NCI-H345 treated with DMSO at 0.1 percent for 48 hours (cell line): ENCODE data around the gene ANKS4B.
A peak's percentile ranks its signal among the peaks of the same experiment; 100 is the strongest.
"Not testable (repeated sequence)": the region's sequence is repeated elsewhere in the genome, so short reads cannot be mapped to it uniquely, and the experiment has no call there.

Source experiments
- DNase-seq: peaks from one replicate; lab custom pipeline; 2025; ENCODE audit not compliant: unreplicated experiment; lab: John Stamatoyannopoulos, UW

ANKS4B gene

DNA sequence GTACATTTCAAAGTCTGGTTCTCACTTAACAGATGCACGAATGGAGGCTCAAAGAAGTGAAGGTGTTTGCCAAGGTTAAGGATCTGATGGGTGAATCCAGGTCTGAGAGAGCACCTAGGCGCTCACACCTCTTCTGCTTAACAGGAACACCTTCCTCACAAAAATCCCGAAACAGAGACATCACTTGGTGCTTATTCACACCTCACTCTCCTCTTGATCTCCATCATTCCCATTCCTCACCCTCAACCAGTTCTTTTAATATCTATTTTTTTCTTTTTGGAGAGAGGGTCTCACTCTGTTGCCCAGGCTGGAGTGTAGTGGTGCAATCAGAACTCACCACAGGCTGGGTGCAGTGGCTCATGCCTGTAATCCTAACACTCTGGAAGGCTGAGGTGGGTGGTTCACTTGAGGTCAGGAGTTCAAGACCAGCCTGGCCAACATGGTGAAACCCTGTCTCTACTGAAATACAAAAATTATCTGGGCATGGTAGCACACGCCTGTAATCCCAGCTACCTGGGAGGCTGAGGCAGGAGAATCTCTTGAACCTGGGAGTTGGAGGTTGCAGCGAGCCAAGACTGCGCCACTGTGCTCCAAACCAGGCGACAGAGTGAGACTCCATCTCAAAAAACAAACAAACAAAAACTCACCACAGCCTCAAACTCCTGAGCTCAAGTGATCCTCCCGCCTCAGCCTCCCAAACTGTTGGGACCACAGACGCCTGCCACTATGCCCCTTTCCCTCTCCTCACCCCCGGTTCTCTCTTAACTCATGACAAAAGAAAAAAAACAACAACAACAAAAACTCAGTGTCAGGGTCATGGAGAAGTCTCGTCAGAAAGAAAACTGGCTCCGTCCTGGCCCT lies 29.5 kb downstream of the ANKS4B start:
- no peak for DNase-seq

DNA sequence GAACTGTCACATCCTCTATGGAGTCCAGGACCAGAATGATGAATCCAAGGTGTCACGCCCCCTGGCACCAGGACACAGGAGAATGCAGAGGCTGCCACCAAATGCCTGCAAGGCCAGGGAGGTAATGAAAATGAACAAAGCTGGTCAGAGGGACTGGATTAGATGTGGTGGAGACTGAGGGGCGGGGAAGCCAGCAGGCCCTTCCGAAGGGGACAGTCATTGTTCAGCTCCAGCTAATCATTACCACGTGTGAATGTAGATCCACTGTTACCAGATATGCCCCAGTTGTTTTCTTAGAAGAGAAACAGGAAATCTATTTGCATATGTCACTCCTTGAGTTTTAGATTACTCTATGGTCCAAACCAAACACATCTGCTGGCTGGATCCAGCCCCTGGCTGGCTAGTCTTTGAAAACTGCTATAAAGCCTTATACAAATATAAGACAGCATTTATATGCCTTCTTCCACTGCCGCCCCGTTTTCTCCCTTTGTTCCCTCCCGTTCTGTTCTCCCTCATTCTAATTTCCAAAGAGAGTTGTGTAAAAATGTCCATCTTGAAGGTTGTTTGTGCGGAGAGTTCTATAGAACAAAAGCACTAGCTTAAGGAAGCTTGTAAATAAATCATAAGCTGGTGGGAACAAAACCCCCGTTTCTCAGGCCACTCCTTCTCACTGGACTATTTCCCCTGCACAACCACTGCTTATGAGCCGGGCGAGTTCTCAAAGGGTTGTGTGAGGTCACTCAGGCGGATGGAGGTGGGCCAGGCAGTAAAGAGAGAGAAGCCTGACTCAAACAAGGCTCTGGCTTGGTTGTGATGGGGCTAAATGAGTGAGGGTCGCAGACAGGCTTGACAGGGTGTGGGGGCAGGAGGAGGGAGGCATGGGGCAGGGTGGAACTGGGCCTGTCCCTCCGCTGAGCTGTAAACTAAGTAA lies 30.4 kb downstream of the ANKS4B start:
- DNase-seq: peak; percentile 37

DNA sequence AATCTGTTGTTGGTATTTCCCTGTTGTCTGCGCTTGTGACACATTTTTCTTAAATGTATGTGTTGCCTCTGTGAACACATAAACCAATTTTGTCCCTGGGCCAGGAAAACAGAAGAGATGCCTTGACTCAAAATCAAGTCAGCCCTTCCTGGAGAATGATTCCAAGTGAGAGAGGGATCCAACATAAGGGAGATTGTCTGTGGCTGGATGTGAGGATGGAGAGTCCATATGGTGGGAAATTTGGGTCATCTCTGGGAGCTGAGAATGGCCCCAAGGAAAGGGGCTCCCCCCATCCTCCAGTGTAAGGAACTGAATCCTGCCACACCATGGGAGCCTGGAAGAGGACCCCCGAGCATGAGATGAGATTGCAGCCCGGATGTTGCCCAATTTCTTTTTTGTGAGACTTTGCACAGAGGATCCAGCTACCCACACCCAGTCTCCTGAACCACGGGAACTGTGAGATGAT lies 31.1 kb downstream of the ANKS4B start:
- DNase-seq: no peak

- DNase-seq: no peak
Observed at GRCh38 chr16:21265104-21265837, 31.8 kb downstream of the ANKS4B start.

DNA sequence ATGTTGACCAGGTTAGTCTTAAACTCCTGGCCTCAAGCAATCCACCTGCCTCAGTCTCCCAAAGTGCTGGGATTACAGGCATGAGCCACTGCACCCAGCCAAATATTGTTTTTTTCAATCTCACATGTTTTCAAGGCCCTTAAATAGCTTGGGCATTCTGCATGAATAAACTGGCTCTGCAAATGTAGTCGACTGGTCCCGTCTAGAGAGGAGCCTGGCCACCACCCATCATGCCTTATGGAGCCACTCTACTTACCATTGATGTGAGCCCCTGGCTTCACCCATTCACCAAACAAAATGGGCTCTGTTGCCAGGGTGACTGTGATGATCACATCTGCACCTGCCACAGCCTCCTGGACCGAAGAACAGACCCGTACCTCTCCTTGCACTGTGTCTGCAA lies 33.8 kb downstream of the ANKS4B start:
- DNase-seq: no peak

- no peak for DNase-seq
Observed at GRCh38 chr16:21268236-21268635, 34.7 kb downstream of the ANKS4B start.

GRCh38 chr16:21272253-21272652 lies 38.8 kb downstream of the ANKS4B start:
- DNase-seq: no peak

GRCh38 chr16:21272763-21273162 lies 39.3 kb downstream of the ANKS4B start:
- DNase-seq: not testable (repeated sequence)

DNA sequence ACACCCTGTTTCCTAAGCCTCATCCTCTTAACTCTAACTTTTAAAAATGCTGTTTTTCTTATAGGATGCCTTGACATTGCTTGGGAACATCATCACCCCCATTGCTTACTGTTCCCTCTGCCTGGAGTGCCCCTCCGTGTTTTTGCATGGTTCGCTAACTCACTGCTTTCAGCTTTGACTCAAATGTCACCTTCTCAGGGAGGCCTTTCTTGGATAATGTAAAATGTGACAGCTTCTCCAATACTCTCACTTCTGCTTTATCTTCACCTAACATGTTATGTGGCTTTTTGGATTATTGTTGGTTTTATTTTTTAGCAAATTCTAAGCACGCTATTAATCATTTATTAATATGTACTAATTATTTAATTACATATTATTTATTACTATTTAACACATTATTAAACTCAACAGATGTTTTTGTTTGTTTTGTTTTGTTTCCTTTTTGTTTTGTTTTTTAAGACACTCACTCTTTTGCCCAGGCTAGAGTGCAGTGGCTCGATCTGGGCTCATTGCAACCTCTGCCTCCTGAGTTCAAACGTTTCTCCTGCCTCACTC lies 40.8 kb downstream of the ANKS4B start:
- DNase-seq: no peak

- DNase-seq: no peak
Observed at GRCh38 chr16:21275529-21275928, 42.0 kb downstream of the ANKS4B start.

GRCh38 chr16:21276090-21276489 lies 42.6 kb downstream of the ANKS4B start:
- no peak for DNase-seq

GRCh38 chr16:21277045-21277926 lies 43.8 kb downstream of the ANKS4B start:
- DNase-seq: no peak

GRCh38 chr16:21277927-21278706 lies 44.6 kb downstream of the ANKS4B start, which contains the start of gene CRYM:
Gene CRYM (minus strand): TSS chr16:21278290. CDS start chr16:21278251, 39 bp downstream.
- DNase-seq: peak; percentile 58

DNA sequence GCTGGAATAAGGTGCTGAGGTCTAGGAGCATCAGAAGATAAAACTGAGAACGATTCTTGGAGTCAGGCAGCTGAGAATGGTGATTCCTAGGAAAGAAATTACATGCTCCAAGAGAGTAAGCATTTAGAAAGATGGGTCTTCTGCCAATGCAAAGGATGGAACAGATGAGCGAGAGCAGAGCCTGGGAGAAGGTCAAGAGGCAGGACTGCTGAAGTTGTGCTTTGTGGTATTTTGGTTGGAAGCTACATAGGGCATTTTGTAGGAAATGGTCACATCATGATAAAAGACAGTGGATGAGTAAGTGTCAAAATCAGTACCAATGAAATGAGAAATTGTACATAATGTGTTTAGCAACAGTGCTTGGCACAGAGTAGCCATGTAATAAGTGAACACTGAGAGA lies 46.0 kb downstream of the ANKS4B start:
- DNase-seq: no peak

DNA sequence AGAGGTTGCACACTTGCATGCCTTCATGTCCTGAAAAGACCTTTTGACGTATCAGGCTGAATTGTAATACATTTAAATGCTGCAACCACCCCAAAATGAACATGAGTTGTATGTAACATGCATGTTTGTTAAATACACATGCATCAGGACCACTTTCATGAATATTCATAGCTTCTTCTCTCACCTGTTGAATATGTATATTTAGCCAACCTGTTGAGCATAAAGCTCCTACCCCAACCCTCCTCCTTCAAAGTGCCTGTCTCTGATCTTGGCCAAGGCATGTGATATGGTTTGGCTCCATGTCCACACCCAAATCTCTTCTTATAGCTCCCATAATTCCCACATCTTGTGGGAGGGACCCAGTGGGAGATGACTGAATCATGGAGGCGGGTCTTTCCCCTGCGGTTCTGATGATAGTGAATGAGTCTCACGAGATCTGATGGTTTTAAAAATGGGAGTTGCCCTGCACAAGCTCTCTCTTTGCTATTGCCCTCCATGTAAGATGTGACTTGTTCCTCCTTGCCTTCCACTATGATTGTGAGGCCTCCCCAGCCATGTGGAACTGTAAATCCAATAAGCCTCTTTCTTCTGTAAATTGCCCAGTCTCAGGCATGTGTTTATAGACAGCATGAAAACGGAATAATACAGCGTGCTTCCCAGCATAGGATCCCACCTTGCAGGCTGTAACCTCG lies 48.3 kb downstream of the ANKS4B start:
- no peak for DNase-seq

DNA sequence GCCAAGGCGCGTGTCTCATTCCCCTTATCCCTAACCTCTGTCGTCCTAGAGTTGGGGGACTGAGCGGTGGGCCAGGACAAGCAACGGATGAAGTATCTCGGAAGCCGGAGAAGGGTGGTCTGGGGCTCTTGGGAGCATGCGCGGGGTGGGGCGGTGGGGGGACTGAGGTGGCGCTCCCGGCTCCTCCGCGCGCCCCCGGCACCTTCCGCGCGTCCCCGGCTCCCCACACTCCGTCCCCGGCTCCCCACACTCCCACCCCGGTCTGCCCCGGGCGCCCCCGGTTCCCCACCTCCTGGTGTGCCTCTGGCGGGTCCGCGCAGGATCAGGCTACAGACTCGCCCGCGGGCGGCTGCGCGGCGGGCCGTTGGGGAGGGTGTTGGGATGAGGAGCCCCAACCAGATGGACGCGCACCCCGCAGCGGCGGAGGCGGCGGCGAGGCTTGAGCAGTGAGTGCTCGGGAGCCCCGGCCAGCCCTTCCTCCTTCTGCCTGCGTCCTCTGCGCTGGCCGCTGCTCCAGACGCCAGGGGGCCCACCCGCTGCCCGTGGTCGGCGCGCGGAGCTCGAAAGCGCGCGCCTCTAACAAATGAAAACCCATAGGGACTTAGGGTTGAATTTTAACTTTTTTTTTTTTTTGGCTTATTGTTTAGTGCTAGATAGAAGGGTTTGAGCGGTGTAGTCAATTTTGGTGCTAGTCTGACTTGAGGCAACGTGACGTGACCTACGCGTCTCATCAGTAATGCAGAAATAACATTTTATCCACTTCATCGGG lies 50.2 kb downstream of the ANKS4B start:
- no peak for DNase-seq

- no peak for DNase-seq
Observed at GRCh38 chr16:21284414-21284813, 50.9 kb downstream of the ANKS4B start.

- no peak for DNase-seq
Observed at GRCh38 chr16:21285314-21285713, 51.8 kb downstream of the ANKS4B start.
